Endometrial microvascular endothelial cells (primary cell): ENCODE data around the gene OPRD1. TPM values are rescaled to one million over a fixed set of nuclear protein-coding genes. Genes with fewer than 3 reads are reported as not detected.
"Not testable (repeated sequence)": the region's sequence is repeated elsewhere in the genome, so short reads cannot be mapped to it uniquely, and the experiment has no call there.

Experiments
- in situ Hi-C: cut with HindIII; loops from 2 replicates; pipeline ENCODE4 v1.10.0; 2017; ENCODE audit warnings: low sequenced_read_pairs, low pct_unique_long_range_greater_than_20kb; ENCODE audit errors: inconsistent ontology term
- total RNA-seq: library from RNA; depleted of rRNA; stranded (reverse); fragments of >200 nt; gene quantifications from one replicate; pipeline ENCODE4 v1.2.3, GENCODE V29; 2015; ENCODE audit errors: inconsistent ontology term

OPRD1 gene
- not detected for total RNA-seq

GRCh38 chr1:28811766-28812668, at the start of gene OPRD1:
Gene OPRD1 (plus strand): TSS chr1:28812170. CDS start chr1:28812384, 214 bp downstream.
- in situ Hi-C loops, result no loop called here

DNA sequence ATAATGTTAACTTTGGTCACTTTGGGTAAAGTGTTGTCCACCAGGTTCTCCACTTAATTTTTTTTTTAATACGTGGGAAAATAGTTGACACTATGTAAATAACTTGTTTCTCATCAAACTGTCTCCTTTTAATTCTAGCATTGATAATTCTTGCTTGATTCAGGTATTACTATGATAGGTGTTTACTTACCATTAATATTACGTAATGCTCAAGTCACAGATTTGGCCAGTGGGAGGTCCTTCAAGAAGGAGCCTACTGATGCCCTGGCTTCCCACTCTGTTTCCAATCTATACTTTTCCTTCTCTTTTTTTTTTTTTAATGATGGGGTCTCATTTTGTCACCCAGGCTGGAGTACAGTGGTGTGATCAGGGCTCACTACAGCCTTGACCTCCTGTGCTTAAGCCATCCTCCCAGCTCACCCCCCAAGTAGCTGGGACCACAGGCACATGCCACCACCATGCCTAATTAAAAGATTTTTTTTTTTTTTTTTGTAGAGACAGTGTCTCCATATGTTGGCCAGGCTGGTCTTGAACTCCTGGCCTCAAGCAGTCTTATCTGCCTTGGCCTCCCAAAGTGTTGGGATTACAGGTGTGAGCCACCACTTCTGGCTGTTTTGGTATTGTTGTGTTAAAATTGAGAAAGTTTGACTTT, 45.3 kb upstream of the OPRD1 start:
- in situ Hi-C loops, result no loop called here

DNA sequence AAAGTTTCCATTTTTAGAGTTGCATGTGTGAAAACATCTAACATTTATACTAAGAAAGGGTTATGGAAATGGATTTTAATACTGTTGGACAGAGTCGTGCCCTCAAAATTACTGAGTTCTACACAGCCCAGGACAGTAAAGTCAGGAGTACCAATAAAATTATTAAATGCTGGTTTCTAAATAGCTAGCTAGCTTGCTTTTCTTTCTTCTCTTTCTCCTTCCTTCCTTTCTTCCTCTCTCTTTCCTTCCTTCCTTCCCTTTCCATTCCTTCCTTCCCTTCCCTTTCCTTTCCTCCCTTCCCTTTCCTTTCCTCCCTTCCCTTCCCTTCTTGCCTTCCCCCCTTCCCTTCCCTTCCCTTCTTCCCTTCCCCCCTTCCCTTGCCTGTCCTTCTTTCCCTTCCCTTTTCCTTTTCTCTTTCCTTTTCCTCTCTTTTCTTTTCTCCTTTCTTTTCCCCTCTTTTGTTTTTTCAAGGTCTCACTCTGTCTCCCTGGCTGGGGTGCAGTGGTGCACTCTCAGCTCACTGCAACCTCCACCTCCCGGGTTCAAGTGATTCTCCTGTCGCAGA, 41.3 kb upstream of the OPRD1 start:
- in situ Hi-C loops, result no loop called here

GRCh38 chr1:28771921-28772320, 40.0 kb upstream of the OPRD1 start:
- in situ Hi-C loops, result not testable (repeated sequence)

GRCh38 chr1:28773105-28773504, 38.9 kb upstream of the OPRD1 start:
- in situ Hi-C loops, result no loop called here

DNA sequence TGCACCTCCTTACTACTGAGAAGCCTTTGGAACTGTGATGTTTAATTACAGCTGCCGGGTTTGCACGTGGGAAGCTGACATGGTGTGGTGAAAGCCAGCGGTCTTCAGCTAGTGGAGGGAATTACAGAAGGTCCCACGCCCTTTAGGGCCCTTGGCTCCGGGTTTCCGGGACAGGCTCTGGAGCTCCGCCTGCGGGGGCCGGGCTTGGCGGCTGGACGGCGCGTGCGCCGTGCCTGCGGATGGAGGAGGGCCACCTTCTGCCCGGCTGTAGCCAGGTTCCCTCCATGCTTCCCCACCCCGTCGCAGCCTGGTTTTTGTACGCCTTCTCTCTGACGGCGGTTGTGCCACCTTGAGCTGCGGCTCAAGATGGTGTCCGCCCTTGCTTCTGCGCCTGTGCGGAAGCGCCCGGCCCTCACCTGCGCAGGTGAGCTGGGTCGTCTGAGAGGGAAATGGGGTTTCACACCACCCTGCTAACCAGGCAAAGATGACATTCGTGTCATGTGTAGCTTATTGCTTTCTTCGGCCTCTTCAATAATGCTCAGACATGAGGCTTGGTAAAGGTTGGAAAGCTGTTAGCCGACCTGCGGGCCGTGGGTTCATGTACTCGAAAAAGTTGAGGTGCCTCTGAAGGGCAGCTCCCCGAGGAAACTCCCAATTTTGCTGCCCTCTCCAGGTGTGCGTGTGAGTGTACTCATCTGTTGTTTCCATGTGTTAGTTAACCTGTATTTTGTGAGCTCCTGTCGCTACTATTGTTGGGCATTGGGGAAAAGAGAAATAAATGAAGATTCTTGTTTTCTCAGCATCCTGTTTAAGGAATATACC, 36.6 kb upstream of the OPRD1 start:
- in situ Hi-C loops, result no loop called here

DNA sequence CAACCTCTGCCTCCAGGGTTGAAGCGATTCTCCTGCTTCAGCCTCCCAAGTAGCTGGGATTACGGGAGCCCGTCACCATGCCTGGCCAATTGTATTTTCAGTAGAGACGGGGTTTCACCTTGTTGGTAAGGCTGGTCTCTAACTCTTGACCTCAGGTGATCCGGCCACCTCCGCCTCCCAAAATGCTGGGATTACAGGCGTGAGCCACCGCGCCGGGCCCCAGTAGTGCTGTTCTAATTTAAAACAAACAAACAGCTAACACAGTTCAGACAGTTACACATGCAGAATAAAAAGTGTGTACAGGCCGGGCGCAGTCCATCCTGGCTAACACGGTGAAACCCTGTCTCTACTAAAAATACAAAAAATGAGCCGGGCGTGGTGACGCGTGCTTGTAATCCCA, 35.6 kb upstream of the OPRD1 start:
- in situ Hi-C loops, result no loop called here

DNA sequence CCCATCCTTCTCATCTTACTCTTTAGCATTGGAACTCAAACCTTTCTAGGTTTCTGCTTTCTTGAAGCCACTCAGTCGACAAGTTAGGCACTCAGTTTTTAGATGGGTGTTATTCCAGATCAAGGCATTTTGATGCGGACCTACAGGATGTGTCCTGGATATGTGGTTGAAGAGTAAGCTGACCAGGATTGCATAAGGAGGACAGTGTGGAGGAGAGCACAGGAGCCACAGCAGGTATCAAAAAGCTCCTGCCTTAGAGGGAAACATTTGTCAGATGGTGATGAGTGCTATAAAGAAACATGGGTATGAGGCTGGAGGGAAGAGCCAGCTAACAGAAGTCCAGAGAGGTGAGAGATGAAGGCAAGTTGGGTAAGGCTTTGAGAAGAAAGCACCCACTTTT, 33.9 kb upstream of the OPRD1 start:
- in situ Hi-C loops, result no loop called here

DNA sequence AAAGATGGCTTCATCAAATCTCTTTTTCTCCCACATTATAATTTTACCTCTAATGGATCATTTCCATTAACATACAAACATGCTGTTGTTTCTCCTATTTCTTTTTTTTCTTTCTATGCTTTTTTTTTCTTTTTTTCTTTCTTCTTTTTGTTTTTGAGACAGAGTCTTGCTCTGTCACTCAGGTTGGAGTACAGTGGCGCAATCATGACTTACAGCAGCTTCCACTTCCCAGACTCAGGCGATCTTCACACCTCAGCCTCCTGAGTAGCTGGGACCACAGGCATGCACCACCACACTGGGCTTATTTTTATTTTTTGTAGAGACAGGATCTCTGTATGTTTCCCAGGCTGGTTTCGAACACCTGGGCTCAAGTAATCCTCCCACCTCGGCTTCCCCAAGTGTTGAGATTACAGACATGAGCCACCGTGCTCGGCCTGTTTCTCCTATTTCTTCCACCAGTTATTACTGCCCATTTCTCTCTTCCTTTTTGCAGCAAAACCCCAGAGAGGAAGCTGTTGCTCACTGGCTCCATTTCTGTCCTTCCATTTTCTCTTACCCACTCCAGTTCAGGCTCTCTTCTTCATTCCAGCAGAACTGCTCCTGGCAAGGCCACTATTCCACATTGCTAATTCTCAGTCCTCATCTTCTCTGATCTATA, 32.1 kb upstream of the OPRD1 start:
- in situ Hi-C loops, result no loop called here

- in situ Hi-C loops, result no loop called here
Observed at GRCh38 chr1:28781305-28781704, 30.7 kb upstream of the OPRD1 start.

DNA sequence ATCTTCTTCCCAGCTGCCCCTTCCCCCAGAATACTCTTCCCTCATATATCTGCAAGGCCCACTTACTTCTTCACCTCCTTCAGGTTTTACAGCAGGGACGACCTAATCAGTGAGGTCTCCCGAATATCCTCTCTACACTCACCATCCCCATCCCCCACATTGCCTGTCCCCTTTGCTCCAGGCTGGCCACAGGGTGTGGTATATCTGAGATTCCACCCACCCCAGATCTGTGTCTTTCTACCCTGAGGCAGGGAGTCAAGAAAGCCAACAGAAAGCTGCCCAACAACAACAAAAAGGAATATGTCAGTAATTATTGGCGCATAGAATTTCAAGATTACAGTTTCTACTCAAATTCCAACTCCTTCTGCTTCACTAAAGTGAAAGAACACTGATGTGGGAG, 30.0 kb upstream of the OPRD1 start:
- in situ Hi-C loops, result no loop called here

DNA sequence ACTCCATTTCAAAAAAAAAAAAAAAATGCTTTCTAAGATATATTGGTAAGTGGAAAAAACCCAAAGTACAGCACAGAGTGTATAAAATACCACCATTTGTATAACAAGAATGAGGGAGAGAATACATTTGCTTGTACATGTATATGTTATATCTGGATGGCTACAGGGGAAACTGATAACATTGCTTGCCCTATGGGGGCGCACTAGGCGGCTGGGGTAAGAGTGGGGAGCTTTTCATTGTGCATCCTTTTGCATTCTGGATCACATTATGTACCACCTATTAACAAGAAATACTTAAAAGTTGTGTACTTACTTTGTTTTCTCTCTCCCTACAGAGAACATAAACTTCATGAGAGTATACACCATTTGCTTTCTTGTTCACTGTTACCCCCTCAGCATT, 28.6 kb upstream of the OPRD1 start:
- in situ Hi-C loops, result no loop called here

DNA sequence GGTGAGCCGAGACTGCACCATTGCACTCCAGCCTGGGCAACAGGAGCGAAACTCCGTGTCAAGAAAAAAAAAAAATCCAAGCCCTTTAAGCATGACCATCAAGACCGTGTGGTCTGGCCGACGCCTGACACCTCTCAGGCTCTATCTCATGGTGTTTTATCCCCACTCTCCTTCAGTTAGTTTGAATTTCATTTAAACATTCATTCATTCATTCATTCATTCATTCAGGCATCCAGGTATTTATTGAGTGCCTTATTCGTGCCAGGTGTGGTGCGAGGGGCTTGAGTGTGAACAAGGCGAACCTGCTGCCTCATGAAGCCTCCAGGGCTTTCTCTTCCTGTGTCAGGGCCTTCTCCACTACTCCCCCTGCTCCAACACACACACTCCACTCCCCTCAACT, 22.6 kb upstream of the OPRD1 start:
- in situ Hi-C loops, result no loop called here

- in situ Hi-C loops, result loop anchor here (10.0 kb wide), 1 partner anchor 45 kb away; no protein-coding TSS in a partner anchor
Observed at GRCh38 chr1:28789816-28790215, 22.2 kb upstream of the OPRD1 start.

DNA sequence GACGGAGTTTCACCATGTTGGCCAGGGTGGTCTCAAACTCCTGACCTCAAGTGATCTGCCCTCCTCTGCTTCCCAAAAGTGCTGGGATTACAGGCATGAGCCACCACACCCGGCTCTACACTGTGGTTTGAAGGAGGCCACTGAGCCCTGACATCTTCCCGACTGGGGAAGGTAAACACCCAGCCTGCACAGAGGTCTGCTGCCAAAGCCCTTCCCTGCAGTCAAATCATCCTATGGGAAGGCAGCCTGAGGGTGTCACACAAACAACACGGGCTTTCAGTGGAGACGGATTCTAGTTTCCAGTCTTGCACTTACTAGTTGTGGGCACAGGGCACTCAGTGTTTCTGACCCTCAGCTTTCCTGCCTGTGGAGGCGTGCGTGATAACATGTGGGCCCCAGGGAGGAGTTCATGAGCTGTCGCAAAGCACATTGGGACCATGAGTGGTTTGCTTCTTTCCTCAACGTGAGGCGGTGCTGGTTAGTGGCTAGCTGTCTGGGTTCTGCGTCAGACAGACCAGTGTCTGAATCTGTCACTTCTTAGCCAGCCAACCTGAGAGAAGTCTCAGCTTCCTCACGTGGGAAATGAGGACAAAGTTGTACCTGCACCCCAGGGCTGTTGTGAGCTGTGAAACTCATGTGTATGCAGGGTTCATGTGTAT, 21.5 kb upstream of the OPRD1 start:
- in situ Hi-C loops, result loop anchor here (10.0 kb wide), 1 partner anchor 46 kb away; no protein-coding TSS in a partner anchor

- in situ Hi-C loops, result loop anchor here (10.0 kb wide), 1 partner anchor 47 kb away; no protein-coding TSS in a partner anchor
Observed at GRCh38 chr1:28791929-28792328, 20.0 kb upstream of the OPRD1 start.

DNA sequence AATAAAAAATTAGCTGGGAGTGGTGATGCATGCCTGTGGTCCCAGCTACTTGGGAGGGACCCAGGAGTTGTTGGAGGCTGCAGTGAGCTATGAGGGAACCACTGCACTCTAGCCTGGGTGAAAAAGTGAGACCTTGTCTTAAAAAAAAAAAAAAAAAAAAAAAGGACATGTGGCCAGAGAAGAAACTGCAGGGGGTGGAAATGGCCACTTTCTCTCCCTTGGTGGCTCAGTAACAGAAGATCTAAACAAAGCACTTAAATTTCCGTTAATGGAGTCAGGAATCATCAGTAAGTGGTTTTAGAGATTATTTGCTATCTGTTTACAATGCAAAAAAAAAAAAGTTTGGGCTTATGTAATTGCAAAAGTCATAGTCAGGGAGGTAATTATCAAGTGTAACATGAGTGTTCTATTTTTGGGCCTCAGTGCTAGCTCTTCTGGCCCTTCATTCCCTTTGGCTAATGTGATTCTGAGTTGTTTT, 19.3 kb upstream of the OPRD1 start:
- in situ Hi-C loops, result loop anchor here (10.0 kb wide), 1 partner anchor 48 kb away; no protein-coding TSS in a partner anchor

- in situ Hi-C loops, result loop anchor here (10.0 kb wide), 1 partner anchor 50 kb away; no protein-coding TSS in a partner anchor
Observed at GRCh38 chr1:28794582-28794981, 17.4 kb upstream of the OPRD1 start.
